Adrenal gland (tissue), 12 donors: ENCODE results near the gene ADAMTS16. TPM values are rescaled to one million over a fixed set of nuclear protein-coding genes. Genes with fewer than 3 reads are reported as not detected.
A peak's percentile ranks its signal among the peaks of the same experiment; 100 is the strongest.

Source experiments
- DNase-seq, 7 donors: peaks; one replicate each; pipeline ENCODE4 v3.0.0-alpha.2; 2019 to 2020
- H3K27ac ChIP-seq, 5 donors: fragments of 200-600 bp; sonication (generic) in 4 of 5; 1 replicate in 3 of 5; 2 replicates in 2 of 5; pipeline versions ENCODE4 v1.5.1 to v1.8.0; 2016 to 2020; ENCODE audit warnings: mild to moderate bottlenecking in 1 of 5
- H3K27me3 ChIP-seq: fragments of 200-600 bp; 2 replicates; pipeline ENCODE4 v1.8.0; 2021
- H3K36me3 ChIP-seq, 2 donors: fragments of 200-600 bp; replicated peaks in 1 of 2; 1 replicate in 1 of 2; 2 replicates in 1 of 2; pipeline versions ENCODE4 v1.5.1 to v1.8.0; 2018 to 2022
- H3K4me1 ChIP-seq, 2 donors: fragments of 200-600 bp; replicated peaks in 1 of 2; 1 replicate in 1 of 2; 2 replicates in 1 of 2; pipeline versions ENCODE4 v1.5.1 to v1.8.0; 2018 to 2021
- H3K4me3 ChIP-seq, 4 donors: fragments of 200-600 bp; sonication (generic) in 3 of 4; one replicate each; pipeline ENCODE4 v1.5.1; 2016 to 2018
- H3K9me3 ChIP-seq, 3 donors: fragments of 200-600 bp; sonication (generic) in 1 of 3; replicated peaks in 1 of 3; 1 replicate in 2 of 3; 2 replicates in 1 of 3; pipeline versions ENCODE4 v1.5.1 to v1.8.0; 2016 to 2021
- POLR2A ChIP-seq, 2 donors: fragments of 450-650 bp; IDR thresholded peaks; one replicate each; pipeline ENCODE4 v1.6.1; 2017; ENCODE audit warnings: antibody characterized with exemption in 2 of 2, mild to moderate bottlenecking in 2 of 2, moderate library complexity in 1 of 2
- WGBS, 4 donors: extraction: QIAGEN DNeasy Blood & Tissue Kit in 2 of 4; methylation state at CpG; one replicate each; pipeline versions ENCODE4 v1.1.5 to v1.1.7; 2013 to 2017; 5-methylcytosine and 5-hydroxymethylcytosine counted together
- intact Hi-C, 2 donors: fragments of 100-400 bp; cut with DNase I; formaldehyde crosslinking; loops; one replicate each; pipeline versions ENCODE4 v1.14.1 to v1.15.0; 2022 to 2023
- polyA plus RNA-seq, 3 donors: library from polyadenylated mRNA; stranded (reverse); fragments of 200-250 nt in 2 of 3; fragments of 350-450 nt in 1 of 3; fragmentation: Illumina TruSeq in 1 of 3; extraction: RNeasy Lipid Tissue Mini Kit (QIAGEN cat#74804) in 1 of 3; gene quantifications; one replicate each; pipeline ENCODE4 v1.2.3, GENCODE V29; 2013 to 2014
- total RNA-seq, 9 donors: library from RNA; depleted of rRNA in 4 of 9; stranded (reverse); fragments of >200 nt in 4 of 9; fragments of 120-200 nt in 1 of 9; fragmentation: NEBNext Ultra II Directional in 1 of 9; extraction: Animal tissue kit (Norgen Biotek cat#: 25700) in 1 of 9; gene quantifications; one replicate each; pipeline versions ENCODE4 v1.1.0 to v1.2.4, GENCODE V29; 2013 to 2023
- TF ChIP-seq, protein P1 (sequence below), 6 experiments: fragments of 450-650 bp in 4 of 6; fragments of 200-600 bp in 2 of 6; sonication (generic) in 1 of 6; IDR thresholded peaks; 1 replicate in 5 of 6; 2 replicates in 1 of 6; pipeline versions ENCODE4 v1.5.1 to v1.8.0; 2016 to 2021; ENCODE audit warnings: antibody characterized with exemption in 6 of 6, mild to moderate bottlenecking in 2 of 6, moderate library complexity in 1 of 6
- donor health status: healthy with polysubstance abuse.
- donor health status: Bipolar disorder and iron deficiency.
- donor health status: DM: yes; HTN: yes; CAD: no.
- donor health status: DM: no; HTN: no; CAD: no.
- donor health status: DM: no; HTN: no; CAD: no.
- donor health status: DM: yes; HTN: yes; CAD: no.

The ADAMTS16 gene
- total and polyA plus RNA-seq, 12 donors = 0.07 to 3.7 (median 0.19) TPM; not detected in 8

DNA sequence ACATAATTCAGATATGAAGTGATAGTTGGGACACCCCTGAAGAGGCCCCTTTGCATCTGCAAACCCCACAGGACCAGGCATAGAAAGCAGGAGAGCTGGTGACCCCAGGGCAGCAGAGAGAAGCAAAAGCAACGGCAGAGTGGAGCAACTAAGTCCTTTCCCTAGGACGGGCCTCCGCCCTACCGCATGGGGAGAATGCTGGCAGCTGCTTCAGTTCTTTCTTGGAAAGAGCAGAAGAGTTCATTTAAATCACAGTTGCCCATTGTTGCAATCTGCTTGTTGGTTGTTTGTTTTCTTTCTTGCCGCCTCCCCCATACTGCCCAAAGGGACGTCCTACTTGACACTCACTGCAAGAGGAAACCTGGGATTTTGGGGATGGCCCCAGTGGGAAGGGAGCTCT is 126.2 kb downstream of the ADAMTS16 start:
- intact Hi-C loops = no loop called here
- no peaks in the 10 kb centered on the region for H3K9me3 ChIP-seq
- DNase-seq = no peak
- H3K4me3 ChIP-seq = no peak overlapping the region
- H3K36me3 ChIP-seq = no peaks in the 10 kb centered on the region
- no peak for TF ChIP-seq POLR2A (IDR thresholded peaks at IDR 0.05)
- TF ChIP-seq, protein P1, sequence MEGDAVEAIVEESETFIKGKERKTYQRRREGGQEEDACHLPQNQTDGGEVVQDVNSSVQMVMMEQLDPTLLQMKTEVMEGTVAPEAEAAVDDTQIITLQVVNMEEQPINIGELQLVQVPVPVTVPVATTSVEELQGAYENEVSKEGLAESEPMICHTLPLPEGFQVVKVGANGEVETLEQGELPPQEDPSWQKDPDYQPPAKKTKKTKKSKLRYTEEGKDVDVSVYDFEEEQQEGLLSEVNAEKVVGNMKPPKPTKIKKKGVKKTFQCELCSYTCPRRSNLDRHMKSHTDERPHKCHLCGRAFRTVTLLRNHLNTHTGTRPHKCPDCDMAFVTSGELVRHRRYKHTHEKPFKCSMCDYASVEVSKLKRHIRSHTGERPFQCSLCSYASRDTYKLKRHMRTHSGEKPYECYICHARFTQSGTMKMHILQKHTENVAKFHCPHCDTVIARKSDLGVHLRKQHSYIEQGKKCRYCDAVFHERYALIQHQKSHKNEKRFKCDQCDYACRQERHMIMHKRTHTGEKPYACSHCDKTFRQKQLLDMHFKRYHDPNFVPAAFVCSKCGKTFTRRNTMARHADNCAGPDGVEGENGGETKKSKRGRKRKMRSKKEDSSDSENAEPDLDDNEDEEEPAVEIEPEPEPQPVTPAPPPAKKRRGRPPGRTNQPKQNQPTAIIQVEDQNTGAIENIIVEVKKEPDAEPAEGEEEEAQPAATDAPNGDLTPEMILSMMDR (IDR thresholded peaks at IDR 0.05) = no peak
- peaks cover 0 to 1% of the 10 kb centered on the region in 2 donors for H3K4me1 ChIP-seq
- WGBS, 4 donors = 70 to 86% (median 76%) methylated on average over 6 of the region's 6 CpGs
- no peaks in the 10 kb centered on the region for H3K27me3 ChIP-seq
- no peak overlapping the region for H3K27ac ChIP-seq

- peaks cover 0 to 8% of the 10 kb centered on the region in 2 donors for H3K4me1 ChIP-seq
- no peak overlapping the region for H3K4me3 ChIP-seq
- no peaks in the 10 kb centered on the region for H3K27me3 ChIP-seq
- no peak for DNase-seq
- TF ChIP-seq, protein P1 (IDR thresholded peaks at IDR 0.05) = no peak
- TF ChIP-seq POLR2A (IDR thresholded peaks at IDR 0.05) = no peak
- no peak overlapping the region for H3K27ac ChIP-seq
- no peaks in the 10 kb centered on the region for H3K9me3 ChIP-seq
- no peaks in the 10 kb centered on the region for H3K36me3 ChIP-seq
- 74 to 90% (median 87%) methylated on average over 6 to 9 of the region's 9 CpGs for WGBS, 4 donors
- intact Hi-C loops = no loop called here
These were observed 130.0 kb downstream of the ADAMTS16 start for GRCh38 chr5:5270161-5270560.

- no peak overlapping the region for H3K4me3 ChIP-seq
- peak; percentile 76 to 92 (median 84) for DNase-seq
These were observed 131.0 kb downstream of the ADAMTS16 start for GRCh38 chr5:5270958-5271785.

DNA sequence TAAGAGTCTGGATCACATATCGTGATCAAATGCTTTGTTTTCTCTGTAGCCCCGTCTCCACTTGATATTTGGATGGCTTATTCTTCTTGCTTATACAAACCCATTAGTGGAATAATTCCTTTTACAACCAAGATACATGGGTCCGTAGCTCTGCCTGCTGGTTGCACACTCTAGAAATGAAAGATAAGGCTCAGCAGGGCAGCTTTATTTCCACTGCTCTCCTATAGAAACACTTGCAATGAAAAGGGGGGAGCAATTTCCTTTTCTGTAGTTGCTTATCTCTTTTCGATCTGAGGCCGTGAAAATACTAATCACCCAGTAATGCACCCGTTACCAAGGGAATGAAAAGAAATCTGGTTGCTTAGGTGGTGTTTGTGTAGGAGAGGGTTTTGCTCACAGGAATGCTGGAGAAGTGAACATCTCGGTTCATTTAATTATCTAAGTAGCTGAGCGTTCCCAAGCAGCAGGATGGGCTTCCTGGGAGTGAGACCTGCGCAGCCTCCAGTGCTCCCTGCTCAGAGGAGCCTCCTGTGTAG is 131.7 kb downstream of the ADAMTS16 start:
- no peaks in the 10 kb centered on the region for H3K36me3 ChIP-seq
- H3K9me3 ChIP-seq = no peaks in the 10 kb centered on the region
- WGBS, 4 donors = 56 to 67% (median 59%) methylated on average over 9 of the region's 9 CpGs
- DNase-seq = no peak
- no peak overlapping the region for H3K4me3 ChIP-seq
- peaks cover 0 to 8% of the 10 kb centered on the region in 2 donors for H3K4me1 ChIP-seq
- no peak overlapping the region for H3K27ac ChIP-seq
- intact Hi-C loops = no loop called here
- TF ChIP-seq, protein P1 (IDR thresholded peaks at IDR 0.05) = no peak
- no peak for TF ChIP-seq POLR2A (IDR thresholded peaks at IDR 0.05)
- H3K27me3 ChIP-seq = no peaks in the 10 kb centered on the region

More at GRCh38 chr5:5270958-5271785, 131.0 kb downstream of the ADAMTS16 start:
- TF ChIP-seq, protein P1 (IDR thresholded peaks at IDR 0.05) = peak in 3 of 6 experiments; percentile 1 to 27 (median 10)
- TF ChIP-seq POLR2A (IDR thresholded peaks at IDR 0.05) = no peak
- no peaks in the 10 kb centered on the region for H3K9me3 ChIP-seq
- H3K27me3 ChIP-seq = no peaks in the 10 kb centered on the region
- intact Hi-C loops = no loop called here
- H3K36me3 ChIP-seq = no peaks in the 10 kb centered on the region
- peaks cover 0 to 8% of the 10 kb centered on the region in 2 donors for H3K4me1 ChIP-seq
- 34 to 44% (median 43%) methylated on average over 17 to 18 of the region's 18 CpGs for WGBS, 4 donors
- H3K27ac ChIP-seq = no peak overlapping the region
